Measurements from ENCODE around the gene PI4K2A.
"Not testable (repeated sequence)": the region's sequence is repeated elsewhere in the genome, so short reads cannot be mapped to it uniquely, and the experiment has no call there.

Gene PI4K2A

DNA sequence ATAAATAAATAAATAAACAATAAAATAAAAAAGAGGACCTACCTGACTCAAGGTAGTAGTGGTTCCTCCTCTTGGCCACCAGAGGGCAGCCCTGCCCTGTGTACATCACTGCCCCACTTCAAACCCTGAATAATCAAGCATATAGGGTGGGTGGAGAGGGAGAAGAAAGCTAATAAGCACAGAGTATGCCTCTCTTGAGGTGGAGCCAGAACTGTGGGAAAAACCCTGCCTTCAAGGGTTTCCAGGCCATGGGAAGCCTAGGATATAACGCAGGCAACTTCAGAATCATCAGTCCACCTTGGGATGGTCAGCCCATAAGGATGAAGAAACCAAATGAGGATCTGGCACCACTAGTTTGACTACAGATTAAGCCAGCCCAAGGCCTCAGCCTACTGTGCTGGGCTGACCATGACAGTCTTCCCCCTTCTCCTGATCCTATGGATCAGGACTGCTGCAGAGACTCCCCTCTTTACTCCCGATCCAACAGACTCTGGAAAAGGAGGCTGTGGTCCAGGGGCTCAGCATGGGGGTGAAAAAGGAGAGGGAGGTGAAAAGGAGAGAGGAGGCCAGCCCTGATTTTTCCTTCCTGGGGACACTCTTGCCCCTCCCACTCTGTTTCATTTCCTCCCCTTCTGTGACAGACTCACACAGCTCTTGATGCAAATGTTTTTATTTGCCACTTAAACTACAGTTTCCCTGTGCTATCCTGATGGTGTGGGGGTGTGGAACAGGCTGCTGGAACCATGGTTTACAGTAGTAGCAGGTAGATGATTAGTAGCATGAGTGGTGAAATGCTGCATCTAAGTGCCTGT, 36.5 kb downstream of the PI4K2A start:
- Histone ChIP-seq H3K36me3 (ENCODE audit: control insufficient read depth, insufficient read depth, low read length, severe bottlenecking) (peaks cover 65% of the 10 kb centered on the region), H3K9ac (ENCODE audit: low read length) (peak overlapping the region; percentile 28), H3K9me3 (ENCODE audit: control insufficient read depth, low read length) (no peaks in the 10 kb centered on the region), H3K4me1 (ENCODE audit: control insufficient read depth, insufficient read depth, low read length) (peaks cover 19% of the 10 kb centered on the region), H3K27me3 (replicated peaks; ENCODE audit: control insufficient read depth, insufficient read depth, low read length) (no peaks in the 10 kb centered on the region), H3K4me3 (ENCODE audit: low read length) (no peak overlapping the region)
- peak; percentile 75 for DNase-seq (ENCODE audit: low read depth)

DNA sequence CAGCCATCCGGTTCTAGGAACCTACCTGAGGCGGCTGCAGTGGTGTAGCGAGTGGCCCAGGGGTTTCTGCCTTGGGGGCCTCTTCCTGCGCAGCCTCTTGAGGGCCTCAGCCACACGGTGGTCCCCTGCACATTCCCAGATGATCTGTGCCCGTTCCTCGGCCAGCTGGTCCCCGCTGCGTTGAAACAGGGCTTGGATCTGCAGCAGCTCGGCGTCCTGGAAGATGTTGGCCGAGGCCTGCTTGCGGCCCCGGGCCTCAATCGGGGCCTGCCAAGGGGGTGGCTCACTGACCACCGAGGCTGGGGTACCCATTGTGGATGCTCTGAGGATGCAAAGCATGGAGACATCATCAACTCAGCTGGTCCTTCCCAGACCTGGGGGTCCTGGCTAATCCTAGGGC, 39.1 kb downstream of the PI4K2A start:
- Histone ChIP-seq H3K4me3 (ENCODE audit: low read length) (no peak overlapping the region), H3K9ac (ENCODE audit: low read length) (no peak overlapping the region), H3K27me3 (replicated peaks; ENCODE audit: control insufficient read depth, insufficient read depth, low read length) (no peaks in the 10 kb centered on the region), H3K36me3 (ENCODE audit: control insufficient read depth, insufficient read depth, low read length, severe bottlenecking) (peaks cover 42% of the 10 kb centered on the region), H3K9me3 (ENCODE audit: control insufficient read depth, low read length) (no peaks in the 10 kb centered on the region), H3K4me1 (ENCODE audit: control insufficient read depth, insufficient read depth, low read length) (peaks cover 33% of the 10 kb centered on the region)
- DNase-seq (ENCODE audit: low read depth) = no peak

DNA sequence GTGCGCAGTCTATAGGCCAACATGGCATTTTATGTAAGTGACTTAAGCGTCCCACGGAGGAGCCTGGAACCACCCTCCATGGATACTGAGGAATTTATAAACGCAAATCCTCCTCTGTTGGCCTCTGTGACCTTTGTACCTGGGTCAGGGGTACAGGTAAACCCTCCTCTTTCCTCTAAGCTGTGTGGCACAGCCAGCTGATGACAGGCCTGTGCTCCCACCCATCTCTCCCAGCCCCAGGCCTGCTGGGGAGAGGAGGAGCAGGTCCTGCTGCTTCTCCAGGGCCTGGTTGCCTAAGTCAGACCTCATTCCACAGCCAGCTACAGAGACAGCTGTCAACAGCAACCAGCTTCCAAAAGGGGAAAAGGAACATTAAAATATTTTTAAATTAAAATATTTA, 41.6 kb downstream of the PI4K2A start:
- H3K27me3 ChIP-seq (replicated peaks; ENCODE audit: control insufficient read depth, insufficient read depth, low read length) = no peaks in the 10 kb centered on the region
- peaks cover 46% of the 10 kb centered on the region for H3K4me1 ChIP-seq (ENCODE audit: control insufficient read depth, insufficient read depth, low read length)
- H3K9me3 ChIP-seq (ENCODE audit: control insufficient read depth, low read length) = no peaks in the 10 kb centered on the region
- H3K9ac ChIP-seq (ENCODE audit: low read length) = no peak overlapping the region
- H3K4me3 ChIP-seq (ENCODE audit: low read length) = no peak overlapping the region
- no peak for DNase-seq (ENCODE audit: low read depth)
- peaks cover 21% of the 10 kb centered on the region for H3K36me3 ChIP-seq (ENCODE audit: control insufficient read depth, insufficient read depth, low read length, severe bottlenecking)

DNA sequence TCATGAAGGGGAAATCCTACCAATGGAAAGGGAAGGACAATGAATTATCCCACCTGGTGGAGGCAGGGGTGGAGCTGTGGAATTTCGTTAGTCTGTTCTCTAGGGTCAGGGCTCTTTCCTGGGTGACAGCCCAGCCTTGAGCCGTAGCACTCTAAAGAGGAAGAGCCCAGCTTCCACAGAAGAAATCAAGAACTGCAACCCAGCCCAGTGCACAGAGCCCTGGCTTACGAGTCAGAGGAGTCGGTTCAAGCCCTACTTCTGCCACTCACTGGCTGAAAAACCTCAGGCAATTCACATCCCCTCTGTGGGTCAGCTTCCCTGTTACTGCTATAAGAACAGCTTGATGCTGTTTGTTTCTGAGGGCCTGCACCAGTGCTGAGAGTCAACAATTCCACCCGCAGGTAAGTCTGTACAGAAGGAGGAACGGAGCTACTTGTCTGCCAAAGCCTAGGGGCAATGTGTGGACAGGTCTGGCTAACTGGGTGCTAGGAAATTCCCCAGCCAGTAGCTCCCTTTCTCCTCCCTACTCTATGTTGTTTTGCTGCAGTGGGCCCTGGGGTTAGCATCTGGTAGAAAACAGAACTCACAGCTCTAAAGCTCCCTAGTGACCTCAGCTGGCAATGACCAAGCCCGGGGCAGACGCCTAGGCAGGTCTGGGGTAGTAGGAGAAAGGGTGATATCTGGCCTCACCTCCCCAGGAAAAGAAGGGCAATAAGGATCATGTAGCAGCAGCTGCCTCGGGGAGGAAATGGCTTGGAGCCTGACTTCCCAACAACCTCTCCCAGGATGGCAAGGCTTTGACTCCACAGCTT, 43.3 kb downstream of the PI4K2A start:
- Histone ChIP-seq H3K4me3 (ENCODE audit: low read length) (peak overlapping the region; percentile 90), H3K9ac (ENCODE audit: low read length) (peak overlapping the region; percentile 66), H3K9me3 (ENCODE audit: control insufficient read depth, low read length) (no peaks in the 10 kb centered on the region), H3K36me3 (ENCODE audit: control insufficient read depth, insufficient read depth, low read length, severe bottlenecking) (peaks cover 7% of the 10 kb centered on the region), H3K4me1 (ENCODE audit: control insufficient read depth, insufficient read depth, low read length) (peaks cover 51% of the 10 kb centered on the region), H3K27me3 (replicated peaks; ENCODE audit: control insufficient read depth, insufficient read depth, low read length) (no peaks in the 10 kb centered on the region)
- DNase-seq (ENCODE audit: low read depth) = peak; percentile 56

DNA sequence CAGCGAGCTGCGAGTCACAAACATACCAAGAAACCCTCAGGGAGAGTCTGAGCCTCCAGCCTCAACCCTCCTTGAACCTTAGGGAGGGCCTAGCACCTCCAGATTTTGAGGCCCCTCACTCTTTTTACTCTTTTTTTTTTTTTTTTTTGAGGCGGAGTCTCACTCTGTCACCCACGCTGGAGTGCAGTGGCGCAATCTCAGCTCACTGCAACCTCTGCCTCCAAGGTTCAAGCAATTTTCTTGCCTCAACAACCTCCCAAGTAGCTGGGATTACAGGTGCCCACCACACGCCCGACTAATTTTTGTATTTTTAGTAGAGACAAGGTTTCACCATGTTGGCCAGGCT, 43.9 kb downstream of the PI4K2A start:
- peaks cover 56% of the 10 kb centered on the region for H3K4me1 ChIP-seq (ENCODE audit: control insufficient read depth, insufficient read depth, low read length)
- H3K9ac ChIP-seq (ENCODE audit: low read length) = peak overlapping the region; percentile 90
- peak overlapping the region; percentile 90 for H3K4me3 ChIP-seq (ENCODE audit: low read length)
- DNase-seq (ENCODE audit: low read depth); H3K36me3 ChIP-seq (ENCODE audit: control insufficient read depth, insufficient read depth, low read length, severe bottlenecking); H3K9me3 ChIP-seq (ENCODE audit: control insufficient read depth, low read length); H3K27me3 ChIP-seq (replicated peaks; ENCODE audit: control insufficient read depth, insufficient read depth, low read length): not testable (repeated sequence)

DNA sequence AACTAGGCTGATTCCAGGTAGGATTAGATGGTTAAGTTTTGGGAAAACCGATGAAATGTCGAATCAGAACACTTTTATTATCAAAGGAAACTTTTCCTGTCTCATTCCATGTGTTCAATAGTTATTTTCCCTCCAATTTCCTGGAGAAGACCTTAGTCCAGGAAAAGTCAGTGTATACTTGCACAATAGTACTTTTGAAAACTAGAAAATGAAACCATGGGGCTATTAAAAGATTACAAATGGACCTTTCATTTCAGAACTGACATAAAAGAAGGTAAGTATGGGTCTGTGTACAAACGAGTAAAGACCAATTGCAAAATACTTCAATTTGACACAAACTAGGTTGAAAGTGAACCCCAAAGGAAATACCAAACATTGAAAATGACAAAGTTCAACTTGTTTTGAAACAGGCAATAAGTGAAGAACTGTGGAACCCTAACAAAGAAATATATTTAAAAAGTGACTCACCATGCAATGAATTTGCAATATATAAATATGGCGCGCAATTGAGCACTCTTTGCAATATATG, 44.5 kb downstream of the PI4K2A start:
- H3K27me3 ChIP-seq (replicated peaks; ENCODE audit: control insufficient read depth, insufficient read depth, low read length) = no peaks in the 10 kb centered on the region
- peak overlapping the region; percentile 90 for H3K9ac ChIP-seq (ENCODE audit: low read length)
- peak; percentile 47 for DNase-seq (ENCODE audit: low read depth)
- no peaks in the 10 kb centered on the region for H3K9me3 ChIP-seq (ENCODE audit: control insufficient read depth, low read length)
- H3K4me1 ChIP-seq (ENCODE audit: control insufficient read depth, insufficient read depth, low read length) = peaks cover 61% of the 10 kb centered on the region
- peak overlapping the region; percentile 90 for H3K4me3 ChIP-seq (ENCODE audit: low read length)
- no peaks in the 10 kb centered on the region for H3K36me3 ChIP-seq (ENCODE audit: control insufficient read depth, insufficient read depth, low read length, severe bottlenecking)

DNA sequence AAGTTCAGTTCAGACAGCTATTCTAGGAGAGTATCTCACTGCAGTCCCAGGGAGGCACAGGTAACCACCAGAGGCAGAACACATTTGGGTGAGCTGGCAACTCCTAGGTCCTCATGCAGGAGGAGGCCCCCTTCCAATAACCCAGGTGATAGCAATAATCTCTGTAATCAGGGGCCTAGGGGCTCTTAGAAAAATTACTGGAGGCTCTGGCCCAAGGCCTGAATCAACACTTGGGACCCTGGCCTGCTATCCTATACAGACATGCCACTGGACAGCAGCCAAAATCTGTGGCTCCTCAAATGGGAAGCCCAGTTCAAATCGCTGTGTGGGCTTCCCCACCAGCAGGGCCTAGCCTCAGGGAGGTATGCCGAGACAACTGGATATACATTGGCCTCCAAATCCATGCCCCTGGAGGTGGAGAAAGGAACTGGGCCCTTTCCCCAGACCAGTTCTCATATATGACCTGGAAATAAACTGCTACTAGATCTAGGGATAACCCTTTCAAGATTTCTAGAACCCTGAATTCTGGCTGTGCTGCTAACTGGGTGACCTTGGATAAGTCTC, 45.0 kb downstream of the PI4K2A start:
- Histone ChIP-seq H3K4me3 (ENCODE audit: low read length) (peak overlapping the region; percentile 90), H3K9me3 (ENCODE audit: control insufficient read depth, low read length) (no peaks in the 10 kb centered on the region), H3K36me3 (ENCODE audit: control insufficient read depth, insufficient read depth, low read length, severe bottlenecking) (no peaks in the 10 kb centered on the region), H3K27me3 (replicated peaks; ENCODE audit: control insufficient read depth, insufficient read depth, low read length) (no peaks in the 10 kb centered on the region), H3K9ac (ENCODE audit: low read length) (peak overlapping the region; percentile 90), H3K4me1 (ENCODE audit: control insufficient read depth, insufficient read depth, low read length) (peaks cover 67% of the 10 kb centered on the region)
- peak; percentile 57 for DNase-seq (ENCODE audit: low read depth)

DNA sequence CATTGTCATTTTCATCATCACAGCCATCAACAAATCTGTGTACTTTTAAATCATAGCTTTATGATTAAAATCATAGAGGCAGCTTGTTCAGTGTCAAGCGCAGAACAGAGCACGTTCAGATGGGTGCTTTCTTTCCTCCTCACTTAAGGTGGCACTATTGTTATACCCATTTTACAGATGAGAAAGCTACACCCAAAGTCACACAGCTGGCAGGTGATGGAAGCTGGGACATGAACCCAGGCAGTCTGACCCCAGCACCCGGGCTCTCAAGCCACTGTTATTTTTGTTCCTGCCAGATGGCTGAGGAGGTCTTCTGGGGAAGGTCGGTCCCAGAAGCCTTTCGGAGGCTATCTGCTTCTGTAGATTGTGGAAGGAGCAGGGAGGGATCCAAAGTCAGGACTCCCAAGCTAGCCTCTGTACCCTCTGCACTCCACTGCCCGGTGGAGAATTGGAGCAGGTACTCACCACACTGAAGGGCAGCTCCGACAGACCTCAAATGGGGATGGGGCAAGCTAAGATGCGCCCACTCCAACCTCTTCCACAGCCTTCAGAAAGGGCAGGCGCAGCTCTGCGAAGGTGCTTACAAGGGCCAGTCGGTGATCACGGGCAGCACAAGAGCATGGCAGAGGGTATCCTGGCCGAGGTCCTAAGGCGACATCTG, 46.0 kb downstream of the PI4K2A start:
- Histone ChIP-seq H3K4me1 (ENCODE audit: control insufficient read depth, insufficient read depth, low read length) (peaks cover 67% of the 10 kb centered on the region), H3K9me3 (ENCODE audit: control insufficient read depth, low read length) (no peaks in the 10 kb centered on the region), H3K36me3 (ENCODE audit: control insufficient read depth, insufficient read depth, low read length, severe bottlenecking) (no peaks in the 10 kb centered on the region), H3K4me3 (ENCODE audit: low read length) (peak overlapping the region; percentile 90), H3K9ac (ENCODE audit: low read length) (peak overlapping the region; percentile 90), H3K27me3 (replicated peaks; ENCODE audit: control insufficient read depth, insufficient read depth, low read length) (no peaks in the 10 kb centered on the region)
- peak; percentile 11 for DNase-seq (ENCODE audit: low read depth)

DNA sequence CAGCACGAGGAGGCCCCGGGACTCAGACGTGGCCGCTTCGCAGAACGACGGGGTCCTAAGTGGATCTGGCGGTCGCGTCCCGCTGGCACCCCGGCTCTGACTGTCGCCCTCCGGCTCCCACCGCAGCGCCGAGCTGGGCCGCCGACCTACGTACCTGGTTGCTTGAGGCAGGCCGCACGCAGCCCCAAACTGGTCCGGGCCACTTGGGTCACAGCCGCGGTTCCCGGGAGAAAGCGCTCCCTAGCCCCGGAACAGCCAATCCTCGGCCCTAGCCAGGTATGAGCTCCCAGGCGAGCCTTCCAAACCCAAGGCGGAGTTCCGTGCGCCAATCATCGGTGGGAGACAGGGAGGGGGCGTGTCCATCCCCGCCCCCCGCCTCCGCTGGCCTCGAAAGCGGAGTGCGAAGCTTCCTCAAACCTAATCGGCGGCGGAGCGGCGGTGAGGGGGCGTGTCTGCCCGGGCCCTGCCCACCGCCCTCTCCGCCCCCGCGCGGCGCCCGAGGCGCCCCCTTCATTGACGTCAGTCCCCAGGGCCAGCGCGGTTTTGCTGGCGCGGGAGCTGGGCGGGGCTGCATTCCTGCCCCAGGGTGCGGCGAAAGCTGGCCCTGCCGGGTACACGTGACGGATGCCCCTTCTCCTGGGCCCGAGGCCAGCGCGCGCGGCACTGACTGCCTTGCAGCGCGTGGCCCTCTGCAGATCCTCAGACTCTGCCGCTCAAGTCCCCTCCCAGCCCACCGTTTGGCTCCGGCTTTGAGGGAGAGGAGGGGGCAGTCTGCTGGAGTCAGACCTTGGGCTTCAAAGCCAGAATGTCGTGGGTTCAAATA, 46.7 kb downstream of the PI4K2A start, which contains the start of gene AVPI1:
Gene AVPI1, minus strand, starts transcription at position 280 of the 823 bp plus-strand sequence. CDS start 7,336 bp downstream, outside the sequence.
- peak within 1 kb of the TSS; percentile 90 for H3K4me3 ChIP-seq (ENCODE audit: low read length)
- H3K9me3 ChIP-seq (ENCODE audit: control insufficient read depth, low read length) = no peaks in the 10 kb centered on the region
- no peaks in the 10 kb centered on the region for H3K27me3 ChIP-seq (replicated peaks; ENCODE audit: control insufficient read depth, insufficient read depth, low read length)
- peak; percentile 98 for DNase-seq (ENCODE audit: low read depth)
- peak within 1 kb of the TSS; percentile 90 for H3K9ac ChIP-seq (ENCODE audit: low read length)
- H3K36me3 ChIP-seq (ENCODE audit: control insufficient read depth, insufficient read depth, low read length, severe bottlenecking) = no peaks in the 10 kb centered on the region
- H3K4me1 ChIP-seq (ENCODE audit: control insufficient read depth, insufficient read depth, low read length) = peaks cover 64% of the 10 kb centered on the region

Measured in adipocyte (in vitro differentiated cells).